PC-9 (cell line): Measurements from ENCODE around the gene TMEM179.

Experiments used
- CTCF ChIP-seq: fragments of 200-600 bp; sonication (generic); conservative IDR thresholded peaks from 2 replicates; pipeline ENCODE4 v1.6.1; 2017; ENCODE audit warnings: mixed run types, antibody characterized with exemption, mild to moderate bottlenecking, moderate library complexity
- EZH2 ChIP-seq: fragments of 200-600 bp; sonication (generic); IDR thresholded peaks from 2 replicates; pipeline ENCODE4 v1.8.0; 2017; ENCODE audit warnings: antibody characterized with exemption, low read depth

GRCh38 chr14:104592785-104593184, 11.8 kb downstream of the TMEM179 start:
- no peak for TF ChIP-seq CTCF
- no peak for TF ChIP-seq EZH2
